Right ventricle myocardium superior (tissue), 1 donor: Measurements from ENCODE around the gene TERT. TPM values are rescaled to one million over a fixed set of nuclear protein-coding genes. Genes with fewer than 3 reads are reported as not detected.
"Not testable (repeated sequence)": the region's sequence is repeated elsewhere in the genome, so short reads cannot be mapped to it uniquely, and the experiment has no call there.

Experiments
- ATAC-seq: fragments of 200-7000 bp; cut with Tn5 transposase; one replicate; pipeline ENCODE4 v1.9.1; 2020; ENCODE audit warnings: mild to moderate bottlenecking; ENCODE audit not compliant: poor library complexity
- DNase-seq: peaks from one replicate; pipeline ENCODE4 v3.0.0-alpha.2; 2020
- intact Hi-C: fragments of 100-400 bp; cut with DNase I; formaldehyde crosslinking; loops from one replicate; pipeline ENCODE4 v1.11.2; 2022
- total RNA-seq: library from RNA; stranded (reverse); fragmentation: NEBNext Ultra II Directional; extraction: Animal tissue kit (Norgen Biotek cat#: 25700); gene quantifications from one replicate; pipeline ENCODE4 v1.2.1, GENCODE V29; 2021
- donor health status: DM: no; HTN: yes; CAD: no; lungs with severe emphysema.

Gene TERT
- total RNA-seq, 1 donor from 2014 or later = not detected

DNA sequence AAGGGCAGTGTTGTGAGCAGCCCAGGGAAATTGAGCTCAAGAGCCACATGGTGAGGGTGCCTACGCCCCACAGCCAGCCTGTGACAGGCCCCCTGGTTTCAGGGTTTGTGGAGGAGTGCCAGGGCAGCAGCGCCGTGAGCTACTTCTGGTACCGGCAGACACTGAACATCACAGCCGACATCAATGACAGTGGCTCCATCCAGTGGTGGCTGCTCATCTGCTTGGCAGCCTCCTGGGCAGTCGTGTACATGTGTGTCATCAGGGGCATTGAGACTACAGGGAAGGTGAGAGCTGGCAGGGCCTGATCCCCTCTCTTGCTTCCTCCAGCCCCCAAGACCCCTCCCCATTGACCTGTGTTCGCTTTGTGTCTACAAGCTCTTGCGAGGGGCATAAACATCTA, 59.5 kb downstream of the TERT start:
- intact Hi-C loops = no loop called here
- no peak for ATAC-seq
- no peak for DNase-seq

DNA sequence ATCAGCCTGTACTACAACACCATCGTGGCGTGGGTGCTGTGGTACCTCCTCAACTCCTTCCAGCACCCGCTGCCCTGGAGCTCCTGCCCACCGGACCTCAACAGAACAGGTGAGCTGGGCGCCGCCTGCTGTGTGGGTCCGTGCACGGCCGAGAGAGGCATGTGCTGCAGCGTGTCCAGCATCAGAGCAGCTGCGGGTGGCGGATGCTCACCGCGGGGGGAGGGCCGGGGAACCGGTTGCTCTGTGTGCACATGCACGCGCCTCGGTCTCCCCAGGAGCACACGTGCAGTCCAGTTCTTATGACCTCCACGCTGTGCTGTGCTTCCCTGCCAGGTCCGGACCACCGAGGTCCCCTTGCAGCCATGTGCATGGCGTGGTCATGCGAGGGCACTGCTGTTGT, 62.1 kb downstream of the TERT start:
- intact Hi-C loops = no loop called here
- no peak for ATAC-seq

DNA sequence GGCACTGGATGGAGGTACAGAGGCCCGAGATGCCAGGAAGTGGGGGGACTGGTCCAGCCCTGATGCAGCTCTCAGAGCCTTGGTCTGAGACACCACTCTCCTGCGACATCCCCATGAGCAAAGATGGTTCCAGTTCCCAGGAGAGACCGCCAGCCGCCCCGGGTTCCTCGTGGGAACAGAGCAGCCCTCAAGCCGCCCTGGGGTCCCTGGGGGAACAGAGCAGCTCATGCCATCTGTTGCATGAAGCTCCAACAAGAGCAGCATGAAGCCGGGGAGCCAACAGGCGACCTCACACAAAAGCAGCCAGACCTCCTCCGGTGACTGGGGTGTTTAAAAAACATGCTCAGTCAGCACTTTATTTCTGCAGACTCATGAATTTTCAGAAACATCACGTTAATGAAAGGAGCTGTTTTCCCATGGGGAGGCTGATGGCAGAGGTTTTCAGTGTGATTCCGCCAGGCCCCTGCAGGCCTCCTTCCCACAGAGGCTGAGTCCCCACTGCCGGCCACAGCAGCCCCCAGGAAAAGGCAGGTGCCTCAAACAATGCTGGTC, 63.4 kb downstream of the TERT start:
- DNase-seq = no peak
- intact Hi-C loops = no loop called here
- no peak for ATAC-seq

More for the DNA sequence above, 62.1 kb downstream of the TERT start:
- no peak for DNase-seq

DNA sequence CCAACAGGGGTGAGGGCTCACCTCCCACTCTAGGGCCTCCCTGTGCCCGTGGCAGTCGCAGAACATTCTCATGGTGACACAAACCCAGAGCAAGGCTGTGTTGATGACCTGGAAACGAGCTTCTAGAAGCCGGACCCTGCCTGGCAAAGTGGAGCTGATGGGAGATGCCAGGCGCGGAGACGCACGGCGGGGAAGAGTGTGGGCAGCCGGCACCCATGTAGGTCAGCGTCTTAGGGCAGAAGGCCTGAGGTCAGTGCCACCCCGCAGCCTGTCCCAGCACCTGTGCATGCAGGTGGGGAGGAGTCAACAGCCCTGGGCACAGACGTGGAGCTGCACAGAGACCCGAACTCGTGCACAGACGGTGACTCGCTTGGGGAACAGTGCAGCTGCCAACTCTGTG, 64.3 kb downstream of the TERT start:
- ATAC-seq (no peak), DNase-seq (no peak)
- intact Hi-C loops = no loop called here

DNA sequence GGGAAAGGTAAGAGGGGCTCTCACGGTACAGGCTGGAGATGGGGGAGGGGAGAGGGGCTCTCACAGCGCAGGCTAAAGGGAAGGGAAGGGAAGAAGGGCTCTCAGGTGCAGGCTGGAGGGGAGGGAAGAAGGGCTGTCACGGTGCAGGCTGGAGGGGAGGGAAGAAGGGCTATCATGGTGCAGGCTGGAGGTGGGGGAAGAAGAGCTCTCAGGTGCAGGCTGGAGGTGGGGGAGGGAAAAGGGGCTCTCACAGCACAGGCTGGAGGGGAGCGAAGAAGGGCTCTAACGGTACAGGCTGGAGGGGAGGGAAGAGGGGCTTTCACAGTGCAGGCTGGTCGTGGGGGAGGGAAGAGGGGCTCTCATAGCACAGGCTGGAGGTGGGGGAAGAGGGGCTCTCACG, 65.0 kb downstream of the TERT start:
- ATAC-seq = no peak
- intact Hi-C loops = no loop called here
- no peak for DNase-seq

DNA sequence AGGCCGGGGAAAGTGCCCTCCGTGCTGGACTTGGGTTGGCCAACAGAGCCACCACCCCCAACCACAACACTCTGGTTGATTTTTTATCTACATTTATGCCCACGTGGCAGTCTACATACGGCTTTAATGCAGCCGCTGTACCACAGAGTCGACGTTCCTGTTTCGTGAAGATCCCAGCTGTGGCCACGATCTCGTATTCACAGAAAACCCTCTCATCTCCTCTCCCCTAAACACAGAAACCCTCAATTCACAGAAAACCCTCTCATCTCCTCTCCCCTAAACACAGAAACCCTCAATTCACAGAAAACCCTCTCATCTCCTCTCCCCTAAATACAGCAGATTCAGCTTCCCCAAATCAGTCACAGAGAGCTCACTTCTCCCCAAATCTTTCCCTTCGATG, 65.8 kb downstream of the TERT start:
- DNase-seq, ATAC-seq, intact Hi-C loops: not testable (repeated sequence)

DNA sequence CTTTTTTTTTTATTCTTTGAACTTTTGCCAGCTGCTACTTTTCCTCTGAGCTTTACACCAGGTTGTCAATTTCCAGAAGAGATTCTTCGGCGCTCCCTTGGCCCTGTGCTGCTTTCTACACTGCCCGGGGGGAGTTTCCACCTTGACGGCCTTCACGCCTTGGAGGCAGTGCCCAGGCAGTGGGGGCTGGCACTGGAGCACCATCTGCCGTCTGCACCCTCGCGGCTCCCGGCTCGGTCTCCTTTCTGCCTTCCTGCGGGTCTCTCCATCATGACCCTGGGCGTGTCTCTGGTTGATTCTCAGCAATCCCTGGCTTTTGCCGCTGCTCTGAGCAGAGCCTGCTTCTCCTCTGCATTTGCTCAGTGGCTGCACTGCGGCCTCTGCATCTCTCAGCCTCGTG, 66.7 kb downstream of the TERT start:
- DNase-seq = no peak
- no peak for ATAC-seq
- intact Hi-C loops = no loop called here

DNA sequence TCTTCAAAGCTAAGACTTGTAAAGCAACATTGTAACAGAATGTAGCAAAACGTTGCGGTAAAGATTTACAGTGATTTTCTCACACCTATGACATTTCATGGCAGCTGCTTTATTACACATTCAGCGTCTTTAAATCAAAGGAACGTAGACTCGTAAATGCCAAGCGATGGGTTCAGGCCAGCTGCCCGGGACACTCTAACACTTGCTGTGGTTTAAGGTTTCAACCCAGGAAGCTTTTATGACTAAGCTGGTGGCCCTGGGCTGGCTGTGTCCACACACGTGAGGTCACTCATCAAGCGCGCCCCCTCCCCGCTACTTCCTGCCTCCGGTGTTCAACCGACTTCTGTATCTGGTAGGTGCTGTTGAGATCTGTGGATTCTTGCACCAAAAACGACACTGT, 67.2 kb downstream of the TERT start:
- no peak for DNase-seq
- intact Hi-C loops = no loop called here
- ATAC-seq = no peak

DNA sequence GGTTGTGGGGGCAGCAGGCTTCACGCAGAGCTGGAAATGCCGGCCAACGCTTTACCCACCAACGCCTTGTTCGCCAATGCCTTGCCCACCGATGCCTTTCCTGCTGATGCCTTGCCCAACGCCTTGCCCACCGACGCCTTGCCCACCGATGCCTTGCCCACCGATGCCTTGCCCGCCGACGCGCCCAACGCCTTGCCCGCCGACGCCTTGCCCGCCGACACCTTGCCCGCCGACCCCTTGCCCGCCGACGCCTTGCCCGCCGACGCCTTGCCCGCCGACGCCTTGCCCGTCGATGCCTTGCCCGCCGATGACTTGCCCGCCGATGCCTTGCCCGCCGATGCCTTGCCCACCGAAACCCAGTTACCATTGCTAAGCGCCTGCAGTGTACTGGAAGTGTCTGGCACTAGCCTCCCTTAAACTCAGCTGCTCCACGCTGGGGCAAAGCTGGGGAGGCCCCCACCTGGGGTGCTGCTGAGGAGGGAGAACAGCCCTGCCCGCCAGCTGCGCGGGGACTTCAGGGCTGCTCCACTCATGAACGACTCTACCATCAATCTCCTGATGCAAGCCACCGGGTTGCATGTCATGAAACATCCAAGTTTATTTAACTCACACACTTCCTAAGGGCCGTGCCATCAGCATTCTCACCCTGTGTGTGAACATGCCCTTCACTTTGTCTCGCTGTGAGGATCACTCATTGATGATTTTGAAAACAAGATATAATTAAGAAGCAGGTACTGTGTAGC, 67.9 kb downstream of the TERT start:
- DNase-seq = no peak
- intact Hi-C loops = no loop called here
- no peak for ATAC-seq

DNA sequence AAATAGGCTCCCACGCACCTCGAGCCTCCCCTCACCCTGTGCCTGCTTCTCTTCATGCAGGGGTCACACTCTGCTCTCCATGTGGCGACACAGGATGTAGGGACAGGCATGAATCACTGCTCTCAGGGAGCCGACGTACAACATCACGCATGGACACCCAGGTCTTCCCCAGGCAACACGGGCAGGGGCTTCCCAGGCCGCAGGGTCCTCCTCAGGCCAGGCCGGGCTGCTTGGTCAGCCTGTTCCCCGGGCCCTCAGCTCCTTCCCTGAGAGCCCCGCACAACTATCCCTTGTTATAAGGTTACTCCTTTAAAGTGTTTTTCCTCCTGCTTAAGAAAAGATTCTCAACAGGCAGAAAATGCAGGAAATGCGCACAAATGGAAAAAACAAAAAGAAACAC, 68.6 kb downstream of the TERT start:
- ATAC-seq = no peak
- intact Hi-C loops = no loop called here

DNA sequence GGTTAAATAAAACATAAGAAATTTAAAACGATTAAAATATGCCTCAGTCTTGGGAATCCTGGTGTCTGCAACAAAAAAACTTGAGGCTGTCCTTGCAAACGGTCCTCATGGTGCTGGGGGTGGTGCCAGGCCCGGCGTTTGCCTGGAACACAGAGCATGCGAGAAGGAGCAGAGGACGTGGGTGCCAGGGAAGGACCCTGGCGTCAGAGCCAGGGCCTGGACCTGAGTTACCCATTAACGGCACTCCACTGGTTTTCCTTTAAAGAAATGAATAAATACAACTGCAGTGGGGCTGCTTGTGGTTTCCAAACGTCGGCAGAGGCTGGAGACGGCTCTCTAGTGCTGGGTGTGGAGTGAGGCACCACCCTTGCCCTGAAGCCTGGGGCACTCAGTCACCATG, 69.8 kb downstream of the TERT start, which contains the start of gene SLC6A18:
SLC6A18 (plus strand) TSS at position 301 of the 400 bp plus-strand sequence; CDS start at position 398, 97 bp downstream.
- ATAC-seq (no peak), DNase-seq (no peak)
- intact Hi-C loops = no loop called here

More for the DNA sequence above, 68.6 kb downstream of the TERT start:
- no peak for DNase-seq

DNA sequence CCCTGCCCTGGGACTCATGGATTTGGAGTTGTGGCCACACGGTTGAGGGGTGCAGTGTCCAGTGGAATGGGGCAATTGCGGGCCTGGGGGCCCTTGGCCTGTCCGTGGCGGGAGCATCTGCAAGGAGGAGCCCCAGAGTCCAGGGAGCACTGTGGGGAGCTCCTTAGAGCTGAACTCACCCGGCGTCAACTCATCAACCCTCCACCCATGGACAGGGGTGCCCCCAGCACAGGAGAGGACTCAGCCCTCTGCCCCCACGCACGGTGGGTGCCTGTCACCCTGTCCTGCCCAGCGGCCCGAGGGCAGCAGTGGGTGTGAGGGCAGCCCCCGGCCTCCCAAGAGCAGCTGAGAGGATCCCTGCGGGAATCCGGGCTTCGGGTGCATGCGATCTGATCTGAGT, 70.2 kb downstream of the TERT start:
- intact Hi-C loops = no loop called here
- DNase-seq (no peak), ATAC-seq (no peak)

DNA sequence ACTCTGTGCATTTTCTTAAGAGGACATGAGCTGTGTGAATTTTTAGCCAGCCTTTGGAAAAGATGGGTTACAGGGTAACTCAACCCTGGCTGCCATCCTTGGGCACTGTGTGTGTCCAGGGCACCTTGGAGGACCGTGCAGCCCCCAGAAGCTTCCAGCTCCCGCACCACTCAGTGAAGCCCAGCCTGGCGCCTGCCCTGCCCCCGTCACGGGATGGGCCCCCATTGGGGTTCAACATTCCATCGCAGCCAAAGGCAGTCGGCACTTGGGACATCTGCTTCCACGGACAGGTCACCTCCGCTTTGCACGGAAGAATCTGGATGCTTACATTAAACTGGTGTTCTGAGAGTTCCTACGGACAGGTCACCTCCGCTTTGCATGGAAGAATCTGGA, 71.6 kb downstream of the TERT start:
- ATAC-seq (no peak), DNase-seq (no peak)
- intact Hi-C loops = no loop called here

DNA sequence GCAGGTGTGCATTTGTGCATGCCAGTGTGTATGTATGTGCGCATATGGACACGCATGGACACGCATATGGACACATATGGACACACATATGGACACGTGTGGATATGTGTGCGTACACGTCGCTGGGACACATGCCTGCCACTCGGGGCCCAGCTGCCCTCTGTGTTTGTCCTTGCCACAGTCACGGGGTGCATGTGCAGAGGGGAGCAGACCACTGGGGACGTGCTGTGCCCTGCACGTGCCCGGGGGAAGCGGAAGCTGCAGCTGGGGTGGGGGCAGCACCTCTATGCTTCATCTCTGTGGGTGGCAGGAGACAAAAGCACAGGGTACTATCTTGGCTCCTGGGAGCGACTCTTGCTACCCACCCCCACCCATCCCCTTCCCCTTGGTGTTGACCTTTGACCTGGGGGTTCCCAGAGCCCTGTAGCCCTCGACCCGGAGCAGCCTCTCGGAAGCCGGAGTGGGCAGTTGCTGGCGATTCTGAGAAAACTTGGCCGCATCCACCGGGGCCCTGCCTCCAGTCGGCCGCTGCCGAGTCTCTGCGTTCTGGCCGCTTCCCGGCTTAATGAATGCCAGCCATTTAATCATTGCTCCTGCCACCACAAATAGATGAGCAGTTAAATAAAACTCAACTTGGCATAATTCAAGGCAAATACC, 72.1 kb downstream of the TERT start:
- intact Hi-C loops = no loop called here
- no peak for DNase-seq
- ATAC-seq = no peak

DNA sequence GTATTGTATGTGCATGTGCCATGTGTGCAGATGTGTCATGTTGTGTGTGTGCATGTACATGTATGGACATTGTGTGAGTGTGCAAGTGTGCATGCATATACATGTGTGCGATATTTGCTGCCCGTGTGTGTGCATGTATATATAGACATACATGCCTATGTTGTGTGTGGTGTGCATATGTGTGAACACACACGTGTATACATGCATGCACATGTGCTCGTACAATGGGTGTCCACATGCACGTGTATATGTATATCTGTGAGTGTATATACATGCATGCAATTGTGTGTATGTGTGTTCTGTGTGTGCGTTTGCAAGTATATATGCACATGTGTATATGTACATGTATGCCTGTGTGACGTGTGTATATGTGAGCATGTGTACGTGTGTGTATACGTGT, 72.7 kb downstream of the TERT start:
- ATAC-seq = no peak
- intact Hi-C loops = no loop called here
- DNase-seq = no peak

DNA sequence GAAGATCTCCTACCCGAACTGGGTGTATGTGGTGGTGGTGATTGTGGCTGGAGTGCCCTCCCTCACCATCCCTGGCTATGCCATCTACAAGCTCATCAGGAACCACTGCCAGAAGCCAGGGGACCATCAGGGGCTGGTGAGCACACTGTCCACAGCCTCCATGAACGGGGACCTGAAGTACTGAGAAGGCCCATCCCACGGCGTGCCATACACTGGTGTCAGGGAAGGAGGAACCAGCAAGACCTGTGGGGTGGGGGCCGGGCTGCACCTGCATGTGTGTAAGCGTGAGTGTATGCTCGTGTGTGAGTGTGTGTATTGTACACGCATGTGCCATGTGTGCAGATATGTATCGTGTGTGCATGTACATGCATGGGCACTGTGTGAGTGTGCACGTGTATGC, 73.1 kb downstream of the TERT start:
- intact Hi-C loops = no loop called here
- DNase-seq = no peak
- no peak for ATAC-seq

DNA sequence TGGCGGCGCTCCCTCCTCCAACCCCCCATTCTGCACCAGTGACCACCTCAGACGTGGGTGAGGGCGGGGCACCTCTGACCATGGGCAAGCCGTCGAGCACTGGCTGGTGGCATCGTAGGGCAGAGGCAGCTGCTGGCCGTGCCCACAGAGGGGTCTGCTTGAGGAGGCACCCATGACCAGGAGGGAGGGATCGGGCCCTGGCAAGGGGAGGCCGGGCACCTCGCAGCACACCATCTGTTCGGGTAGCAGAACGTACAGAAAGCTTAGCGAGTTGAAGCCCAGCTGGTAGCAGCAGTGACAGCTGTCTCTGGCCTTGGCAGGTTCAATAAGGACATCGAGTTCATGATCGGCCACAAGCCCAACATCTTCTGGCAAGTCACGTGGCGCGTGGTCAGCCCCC, 74.0 kb downstream of the TERT start:
- DNase-seq (no peak), ATAC-seq (no peak)
- intact Hi-C loops = no loop called here

DNA sequence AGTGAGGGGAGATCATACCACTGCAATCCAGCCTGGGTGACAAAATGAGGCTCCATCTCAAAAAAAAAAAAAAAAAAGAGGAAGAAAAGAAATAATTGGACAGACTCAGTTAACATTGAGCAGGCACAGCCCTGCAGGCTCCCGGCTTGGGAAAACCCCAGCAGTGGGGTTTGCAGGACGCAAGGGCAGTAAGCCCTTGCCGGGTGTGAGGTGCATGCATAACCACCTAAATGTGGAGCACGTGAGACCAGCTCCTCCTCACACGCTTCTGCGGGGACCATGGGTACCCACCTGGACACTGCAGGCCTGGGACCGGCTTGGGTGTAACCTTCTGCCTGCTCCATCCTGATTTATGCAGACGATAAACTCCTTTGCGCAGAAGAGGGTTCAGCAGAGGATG, 74.5 kb downstream of the TERT start:
- DNase-seq (no peak), ATAC-seq (no peak)
- intact Hi-C loops = no loop called here

DNA sequence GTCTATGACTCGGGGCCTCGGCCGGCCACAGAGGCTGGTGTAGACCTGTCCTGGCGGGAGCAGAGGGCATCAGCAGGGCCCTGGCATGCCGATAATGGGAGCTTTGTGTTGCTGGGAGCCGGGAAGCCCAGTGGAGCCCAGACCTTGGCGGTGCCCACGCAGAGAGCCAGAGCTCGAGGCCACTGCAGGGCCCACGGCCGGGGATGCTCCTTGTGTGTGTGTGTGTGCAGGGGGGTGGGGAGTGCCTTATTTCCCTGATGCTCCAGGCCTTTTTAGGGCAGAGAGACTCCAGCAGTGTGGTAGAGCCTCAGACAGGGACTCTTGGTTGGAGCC, 75.1 kb downstream of the TERT start:
- no peak for DNase-seq
- ATAC-seq = no peak
- intact Hi-C loops = no loop called here

DNA sequence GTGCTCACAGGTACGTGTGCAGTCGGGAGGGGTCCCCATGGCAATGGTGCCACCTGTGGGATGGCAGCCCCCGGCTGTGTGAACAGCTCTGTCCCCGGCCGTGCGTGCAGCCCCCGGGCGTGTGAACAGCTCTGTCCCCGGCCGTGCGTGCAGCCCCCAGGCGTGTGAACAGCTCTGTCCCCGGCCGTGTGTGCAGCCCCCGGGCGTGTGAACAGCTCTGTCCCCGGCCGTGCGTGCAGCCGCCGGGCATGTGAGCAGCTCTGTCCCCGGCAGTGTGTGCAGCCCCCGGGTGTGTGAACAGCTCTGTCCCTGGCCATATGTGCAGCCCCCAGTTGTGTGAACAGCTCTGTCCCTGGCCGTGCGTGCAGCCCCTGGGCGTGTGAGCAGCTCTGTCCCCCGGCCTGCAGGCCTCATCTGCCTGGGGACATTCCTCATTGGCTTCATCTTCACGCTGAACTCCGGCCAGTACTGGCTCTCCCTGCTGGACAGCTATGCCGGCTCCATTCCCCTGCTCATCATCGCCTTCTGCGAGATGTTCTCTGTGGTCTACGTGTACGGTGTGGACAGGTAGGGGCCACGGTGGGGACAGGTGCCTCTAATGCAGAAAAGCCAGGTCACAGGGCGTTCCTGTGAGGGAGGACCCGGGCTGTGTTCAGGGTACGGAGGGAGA, 75.6 kb downstream of the TERT start:
- intact Hi-C loops = no loop called here
- DNase-seq (no peak), ATAC-seq (no peak)
